Stimulated activated CD8-positive, alpha-beta memory T cell treated with anti-CD3 and anti-CD28 coated beads, Interleukin-7, amount 100 ng/mL, for 1 hour (primary cell): Measurements from ENCODE around the gene NRCAM.

ENCODE experiments used
- DNase-seq, 2 donors: peaks; one replicate each; pipeline ENCODE4 v3.0.0-alpha.2; 2020; ENCODE audit warnings: low read depth in 2 of 2

Gene NRCAM

DNA sequence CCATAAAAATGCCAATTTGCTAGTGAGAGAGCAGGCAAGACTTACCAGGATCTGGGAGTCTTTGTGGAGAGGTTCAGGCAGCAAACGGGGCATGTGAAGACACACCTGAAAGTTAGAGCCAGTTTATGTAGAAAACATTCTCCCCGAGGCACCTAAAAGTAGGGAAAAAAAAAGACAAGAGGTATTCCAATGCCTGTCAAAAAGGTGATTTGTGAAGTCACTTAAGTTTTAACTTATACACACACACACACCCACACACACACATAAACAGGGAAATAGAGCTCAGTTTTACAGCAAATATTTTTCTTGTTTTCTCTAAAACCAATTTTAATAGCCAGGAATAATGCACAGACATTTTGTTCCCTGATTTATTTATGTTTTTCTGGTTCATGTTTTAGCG lies 326.0 kb downstream of the NRCAM start, which contains the start of gene LAMB4:
Gene LAMB4, minus strand, starts transcription at position 101 of the 400 bp plus-strand sequence. CDS start 7,197 bp downstream, outside the sequence.
- DNase-seq, result no peak

DNA sequence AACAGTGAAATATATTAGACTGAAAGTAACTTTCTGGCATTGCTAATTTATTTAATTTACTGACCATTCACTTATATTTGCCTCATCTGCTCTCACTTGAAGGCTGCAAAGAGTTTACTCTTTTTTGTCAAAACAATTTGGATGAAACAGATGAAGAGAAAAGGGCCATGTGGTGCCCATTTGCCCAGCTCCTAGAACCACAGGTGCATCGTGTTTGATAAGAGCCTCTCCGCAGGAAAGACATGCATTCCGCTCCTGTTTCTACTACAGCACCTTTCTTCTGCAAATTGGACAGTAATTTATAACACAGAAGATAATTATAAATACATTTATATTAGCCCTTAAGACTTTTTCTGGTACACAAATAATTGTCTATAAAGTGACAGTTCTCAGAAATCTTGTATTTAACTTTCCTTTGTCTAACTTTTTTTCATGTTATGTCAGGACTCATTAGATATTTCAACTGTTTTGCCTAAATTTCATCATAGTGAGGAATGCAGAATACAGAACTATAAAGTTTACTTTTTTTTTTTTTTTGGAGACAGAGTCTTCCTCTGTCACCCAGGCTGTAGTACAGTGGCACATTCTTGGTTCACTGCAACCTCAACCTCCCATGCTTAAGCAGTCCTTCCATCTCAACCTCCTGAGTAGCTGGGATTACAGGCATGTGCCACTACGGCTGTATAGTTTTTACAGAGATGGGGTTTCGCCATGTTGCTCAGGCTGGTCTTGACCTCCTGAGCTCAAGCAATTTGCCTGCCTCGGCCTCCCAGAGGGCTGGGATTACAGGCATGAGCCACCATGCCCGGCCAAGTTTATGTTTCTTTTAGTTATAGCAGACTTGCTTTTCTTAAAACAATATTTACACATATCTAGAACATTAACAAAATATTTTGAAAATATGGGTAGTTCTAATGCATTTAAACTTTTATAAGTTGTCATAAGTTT lies 326.9 kb downstream of the NRCAM start:
- DNase-seq, result no peak

DNA sequence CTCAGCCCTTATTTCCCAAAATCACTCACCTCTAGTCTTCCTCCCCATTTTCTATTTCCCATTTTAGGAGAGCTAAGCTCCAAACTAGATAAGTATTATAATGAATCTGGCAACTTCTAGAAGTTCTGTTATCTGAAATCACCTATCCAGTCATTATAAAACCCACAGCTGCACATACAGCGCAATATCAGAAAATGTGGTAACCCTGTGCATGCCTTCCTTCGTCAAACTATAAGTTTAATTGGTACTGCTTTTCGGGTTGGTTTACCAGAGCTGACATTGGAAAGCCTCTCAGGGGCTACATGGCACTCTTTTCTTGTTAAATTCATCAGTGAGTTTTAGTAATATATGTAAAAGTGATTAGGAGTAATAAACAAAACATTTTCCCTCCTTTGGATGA lies 327.7 kb downstream of the NRCAM start:
- no peak for DNase-seq

DNA sequence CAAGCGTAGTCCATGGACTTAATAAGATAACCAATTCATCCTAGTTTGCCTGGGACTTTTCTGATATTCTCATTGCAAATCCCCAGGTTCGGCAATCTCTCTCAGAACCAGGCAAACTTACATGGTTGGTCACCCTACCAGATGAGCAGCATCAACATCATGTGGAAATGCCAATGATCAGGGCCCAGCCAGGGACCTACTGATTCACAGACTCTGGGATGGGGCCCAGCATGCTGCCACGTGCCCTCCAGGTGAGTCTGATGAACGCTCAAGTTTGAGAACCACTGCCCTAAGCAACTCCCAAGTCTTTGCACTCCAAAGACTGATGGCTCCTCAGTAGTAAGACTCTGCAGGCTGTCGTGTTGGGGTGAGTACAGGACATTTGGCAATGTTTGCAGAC lies 328.8 kb downstream of the NRCAM start:
- DNase-seq, result no peak

DNA sequence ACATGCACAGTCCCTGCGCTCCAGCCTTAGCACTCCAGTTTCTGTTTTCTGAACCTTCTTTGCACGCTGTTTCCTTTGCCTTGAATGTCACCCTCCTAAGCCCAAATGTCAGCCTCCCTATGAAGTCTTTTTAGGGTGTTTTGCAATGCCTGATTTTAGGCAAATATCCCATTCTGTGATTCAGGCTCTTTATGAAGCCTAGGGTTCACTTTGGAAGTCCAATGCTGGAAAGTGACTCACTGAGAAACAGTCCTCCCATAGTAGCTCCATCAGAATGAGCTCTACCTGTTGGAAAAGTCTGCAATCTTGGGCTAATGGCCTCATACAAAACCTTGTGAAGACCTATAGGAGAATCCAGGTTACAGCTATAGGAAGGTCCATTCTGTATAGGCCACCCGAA lies 331.4 kb downstream of the NRCAM start:
- no peak for DNase-seq

DNA sequence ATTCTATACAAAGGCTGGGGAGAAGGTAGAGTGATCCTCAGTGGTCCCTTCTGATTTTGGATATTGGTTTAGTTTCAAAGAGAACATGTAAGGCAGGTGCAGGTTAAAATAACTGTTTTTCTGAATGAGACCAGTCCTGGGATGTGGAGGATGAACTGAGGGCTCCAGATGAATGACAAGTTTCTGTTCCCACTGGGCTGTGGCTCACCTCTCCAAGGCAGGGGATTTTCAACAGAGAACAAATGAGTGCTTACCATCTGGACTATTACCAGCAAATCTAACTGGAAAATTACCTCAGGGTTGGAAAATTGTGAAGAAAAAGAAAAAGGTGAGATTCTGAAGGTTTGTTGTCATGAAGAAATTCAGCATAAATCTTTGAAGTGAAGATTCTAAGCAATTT lies 334.1 kb downstream of the NRCAM start:
- no peak for DNase-seq

DNA sequence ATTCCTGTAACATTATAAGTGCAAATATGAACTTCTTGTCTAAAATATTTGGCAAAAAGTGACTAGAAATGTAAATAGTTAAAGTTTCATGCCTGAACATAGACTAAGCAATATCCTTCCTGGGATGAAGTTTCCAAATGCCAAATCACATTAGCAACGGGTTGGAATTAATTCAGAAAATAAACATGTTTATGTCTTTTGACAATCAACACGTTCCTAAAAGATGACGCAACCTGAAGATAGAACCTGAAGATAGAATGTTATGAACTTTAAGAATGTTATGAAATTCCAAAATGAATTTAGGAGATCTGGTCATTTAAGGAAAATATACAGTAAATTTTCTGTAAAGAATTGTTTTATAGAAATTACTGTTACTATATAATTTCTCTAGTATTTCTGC lies 335.3 kb downstream of the NRCAM start:
- DNase-seq, result no peak

DNA sequence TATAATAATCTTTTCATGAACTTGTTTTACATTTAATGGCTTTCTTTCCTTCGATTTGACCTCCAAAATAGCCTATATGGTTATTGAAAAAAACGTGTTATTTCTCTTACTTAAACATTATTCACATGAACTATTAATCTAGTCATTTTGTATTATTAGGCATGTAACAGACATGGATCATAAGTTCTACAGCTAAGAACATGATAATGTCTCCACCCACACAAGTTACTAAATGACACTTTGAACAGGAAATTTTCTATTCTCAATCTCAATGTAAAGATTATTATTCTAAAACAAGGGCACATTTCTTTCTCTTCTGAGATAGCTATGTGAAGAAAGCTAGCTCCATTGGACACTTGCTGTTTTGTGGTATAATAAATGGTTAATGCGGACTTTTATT lies 336.0 kb downstream of the NRCAM start:
- no peak for DNase-seq

DNA sequence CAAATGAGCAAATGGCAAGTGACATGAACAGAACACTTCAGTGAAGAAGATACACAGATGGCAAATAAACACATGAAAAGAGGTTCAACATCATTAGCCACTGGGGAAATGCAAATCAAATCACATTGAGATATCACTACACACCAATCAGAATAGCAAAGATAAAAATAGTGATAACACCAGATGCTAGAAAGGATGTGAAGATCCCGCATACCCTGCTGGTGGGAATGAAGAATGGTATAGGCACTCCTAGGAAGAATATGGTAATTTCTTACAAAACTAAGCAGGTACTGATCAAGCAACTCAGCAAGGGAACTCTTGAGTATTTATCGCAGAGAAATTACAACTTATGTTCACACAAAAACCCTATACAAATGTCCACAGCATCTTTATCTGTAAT lies 337.3 kb downstream of the NRCAM start:
- DNase-seq, result no peak

DNA sequence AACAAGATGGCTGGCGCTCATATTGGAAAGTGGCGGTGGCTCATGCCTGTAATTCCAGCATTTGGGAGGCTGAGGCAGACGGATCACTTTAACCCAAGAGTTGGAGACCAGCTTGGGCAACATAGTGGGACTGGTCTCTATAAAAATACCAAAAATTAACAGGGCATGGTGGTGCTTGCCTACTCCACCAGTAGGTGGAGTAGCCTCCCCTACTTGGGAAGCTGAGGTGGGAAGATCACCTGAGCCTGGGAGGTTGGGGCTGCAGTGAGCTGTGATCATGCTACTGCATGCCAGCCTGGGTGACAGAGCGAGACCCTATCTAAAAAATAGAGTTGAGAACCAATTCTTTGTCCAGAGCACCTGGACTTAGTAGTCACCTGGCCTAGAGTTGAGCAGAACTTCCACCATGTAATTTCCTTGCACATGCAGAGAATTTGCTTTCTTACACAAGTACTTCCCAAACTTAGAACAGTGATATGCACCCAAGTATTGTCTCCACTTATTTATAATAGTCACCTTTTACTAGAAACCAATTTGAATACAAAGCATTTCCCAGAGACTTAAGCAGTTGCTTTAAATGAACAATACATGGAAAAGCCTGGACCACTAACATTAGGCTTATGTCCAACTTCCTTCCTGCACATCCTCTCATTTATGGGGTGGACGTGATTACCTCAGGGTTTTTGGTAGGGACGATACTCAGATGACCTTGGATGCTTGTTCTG lies 342.0 kb downstream of the NRCAM start:
- DNase-seq, result no peak

DNA sequence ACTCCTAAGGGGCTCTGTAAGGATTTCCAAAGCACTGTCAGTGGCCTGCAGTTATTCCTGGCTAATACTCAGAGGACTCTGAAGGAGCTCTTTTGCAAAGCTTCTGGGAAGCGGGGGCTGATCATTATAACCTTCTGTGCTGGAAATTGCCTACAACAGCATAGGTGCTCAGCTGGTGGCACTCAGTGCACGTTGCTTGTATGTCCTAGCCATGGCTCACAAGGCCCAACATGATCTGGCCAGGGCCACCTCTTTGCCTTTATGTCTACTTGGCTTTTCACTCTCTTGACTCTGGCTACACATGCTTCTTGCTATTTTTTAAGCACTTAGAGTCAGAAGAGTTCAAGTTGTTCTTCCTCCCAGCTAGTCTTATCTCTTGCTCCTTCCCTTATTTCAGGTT lies 343.6 kb downstream of the NRCAM start:
- no peak for DNase-seq

DNA sequence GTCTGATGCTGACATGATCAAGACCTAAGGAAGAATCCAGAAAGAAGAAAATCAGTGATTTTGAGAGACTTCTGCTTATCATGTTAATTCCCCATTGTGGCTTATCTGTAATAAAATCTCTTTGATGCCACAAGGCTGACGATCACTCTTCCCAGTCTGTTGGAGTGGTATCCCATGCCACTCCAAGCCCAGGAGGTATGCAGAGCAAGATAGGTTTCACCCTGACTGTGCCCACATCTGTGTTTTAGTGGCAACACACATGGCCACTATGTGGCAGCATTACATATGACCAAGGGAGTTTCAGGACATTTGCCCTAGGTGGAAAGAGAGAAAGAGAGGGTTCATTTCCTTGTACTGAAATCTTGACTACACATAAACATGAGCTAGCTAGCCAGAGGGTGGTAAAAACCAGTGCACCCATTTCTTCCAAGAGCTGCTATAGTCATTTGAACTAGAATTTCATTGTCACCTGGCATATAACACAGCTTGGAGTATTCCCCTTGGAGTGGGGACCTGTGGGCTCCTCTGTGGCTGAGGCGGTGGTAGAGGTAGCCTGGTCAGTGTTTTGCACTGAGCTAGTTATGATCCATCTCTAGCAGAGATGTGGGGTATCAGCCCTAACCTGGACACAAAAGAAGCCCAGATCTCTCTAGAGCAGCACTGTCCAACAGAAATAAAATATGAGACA lies 346.9 kb downstream of the NRCAM start:
- no peak for DNase-seq

DNA sequence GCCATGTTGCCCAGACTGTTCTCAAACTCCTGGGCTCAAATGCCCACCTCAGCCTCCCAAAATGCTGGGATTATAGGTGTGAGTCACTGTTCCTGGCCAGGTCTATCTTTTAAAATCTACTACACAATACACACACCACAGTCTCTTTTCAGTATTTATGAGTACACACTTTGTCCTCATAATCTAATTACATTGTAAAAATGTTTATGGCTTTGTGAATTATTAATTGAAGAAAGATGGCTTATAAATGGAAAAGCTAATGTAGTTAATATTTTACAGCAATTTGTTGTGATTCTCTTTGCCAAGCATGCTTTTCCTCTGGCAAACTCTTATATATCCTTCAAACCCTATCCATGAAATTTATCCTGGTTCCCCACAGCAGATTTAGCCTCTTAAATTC lies 348.1 kb downstream of the NRCAM start:
- DNase-seq, result no peak

DNA sequence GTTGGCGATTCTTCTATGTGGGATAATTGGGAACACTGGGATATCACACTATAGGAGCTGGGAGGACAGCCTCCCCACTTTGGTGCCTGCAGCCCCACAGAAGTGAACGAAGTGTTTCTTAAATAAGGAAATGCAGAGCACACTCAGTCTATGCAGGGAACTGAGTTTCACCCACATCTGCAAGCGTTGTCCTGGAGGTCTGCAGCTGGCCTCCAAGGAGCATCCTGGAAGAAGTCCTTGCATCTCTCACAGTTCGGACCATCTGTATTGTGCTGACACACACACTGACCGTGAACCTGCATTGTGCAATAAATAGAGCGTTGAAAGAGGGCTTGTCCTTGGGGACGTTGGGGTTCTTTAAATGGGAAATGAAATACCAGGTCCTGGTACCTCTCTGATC lies 351.9 kb downstream of the NRCAM start:
- DNase-seq, result no peak

DNA sequence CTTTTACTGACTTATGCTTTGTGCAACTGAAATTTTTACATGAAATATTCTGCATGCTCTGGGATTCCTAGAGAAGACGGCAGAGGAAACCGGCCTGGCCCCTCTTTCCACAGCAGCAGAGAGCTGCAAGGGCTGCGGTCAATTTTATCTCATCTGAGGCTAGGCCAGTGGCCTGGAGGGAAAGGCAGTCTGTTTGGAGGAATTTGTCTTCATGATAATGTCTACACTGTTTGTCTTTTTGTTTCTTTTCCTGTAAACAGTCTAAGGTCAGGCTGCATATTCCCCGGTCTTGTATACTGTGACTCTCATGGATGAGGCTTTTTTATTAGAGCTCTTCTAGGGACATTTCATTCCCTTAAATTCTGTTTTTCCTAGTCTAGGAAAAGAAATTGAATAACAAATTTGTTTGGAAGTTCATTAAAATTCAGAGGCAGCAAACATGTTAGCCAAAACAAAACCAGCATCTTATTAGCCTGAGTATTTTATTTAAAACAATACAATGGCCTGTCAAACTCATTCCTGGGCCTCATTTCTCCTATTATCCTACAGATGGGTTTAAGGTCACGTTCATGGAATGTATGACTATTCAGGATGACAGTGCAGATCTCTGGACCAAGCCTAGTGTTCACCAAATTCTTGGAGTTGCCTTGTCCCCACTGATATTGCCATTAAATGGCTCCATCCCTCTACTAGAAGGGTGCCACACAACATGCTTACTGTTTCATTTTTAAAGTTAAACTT lies 352.5 kb downstream of the NRCAM start:
- DNase-seq, result no peak

DNA sequence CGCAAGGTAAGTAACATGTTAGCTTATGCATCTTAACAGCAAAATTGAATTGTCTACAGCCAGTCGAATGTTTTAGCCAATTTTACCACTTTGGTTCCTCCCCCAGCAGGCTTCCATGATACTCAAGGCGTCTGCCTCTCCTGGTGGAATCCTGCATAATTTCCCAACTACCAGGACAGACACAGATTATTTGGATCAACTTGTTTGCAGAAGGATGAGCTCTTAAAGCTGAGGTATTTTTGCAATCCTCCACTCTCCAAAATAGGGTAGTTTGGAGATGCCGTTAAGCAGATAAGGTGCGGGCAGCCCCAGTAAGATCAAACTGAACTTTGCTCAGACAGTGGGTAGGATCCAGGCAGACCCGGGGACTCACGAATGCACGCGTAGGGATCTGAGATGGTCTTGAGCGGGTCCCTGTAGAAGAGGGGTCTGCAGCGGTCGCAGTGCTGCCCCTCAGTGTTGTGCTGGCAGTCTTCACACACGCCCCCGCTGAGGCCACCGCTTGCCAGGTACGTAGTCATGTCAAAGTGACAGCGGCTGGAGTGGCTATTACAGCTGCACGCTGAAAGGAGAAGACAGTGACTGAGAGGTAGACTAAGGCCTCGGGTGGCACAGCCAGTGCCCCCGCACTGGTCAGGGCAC lies 353.4 kb downstream of the NRCAM start:
- no peak for DNase-seq

DNA sequence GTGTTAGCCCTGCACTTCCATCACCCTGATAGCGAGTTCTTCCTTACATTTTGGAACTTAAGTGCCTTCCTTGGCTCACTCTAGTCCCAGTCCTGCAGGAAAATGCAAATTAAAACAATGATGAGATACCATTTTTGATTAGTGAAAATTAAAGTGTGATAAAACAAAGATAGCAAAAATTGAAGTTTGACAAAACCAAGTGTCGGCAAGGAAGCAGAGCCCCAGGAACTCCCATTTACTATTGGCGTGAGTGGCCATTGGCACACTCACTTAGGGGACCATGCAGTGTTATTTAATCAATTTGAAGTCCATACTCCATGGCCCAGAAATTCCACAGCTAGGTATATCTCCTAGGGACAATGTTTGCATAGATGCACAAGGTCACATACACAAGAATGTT lies 354.5 kb downstream of the NRCAM start:
- DNase-seq, result no peak

DNA sequence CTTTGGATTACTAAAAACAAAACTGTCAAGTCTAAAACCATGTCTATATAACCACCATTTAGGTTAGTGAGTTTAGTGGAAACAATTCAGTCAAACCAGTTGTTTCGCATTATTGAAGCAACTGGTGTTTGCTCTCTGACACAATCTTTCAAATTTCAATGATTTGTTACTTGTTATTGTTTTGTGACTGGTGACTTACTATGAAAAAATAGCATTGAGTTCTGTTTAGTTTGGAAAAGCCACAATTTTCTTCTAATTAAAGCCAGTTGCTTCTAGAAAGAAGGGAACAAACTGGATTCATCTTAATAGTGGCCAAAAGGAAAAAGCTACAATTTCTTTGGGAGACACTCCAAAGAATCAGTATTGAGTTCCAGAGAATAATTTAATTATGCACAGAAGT lies 356.5 kb downstream of the NRCAM start:
- DNase-seq, result no peak

DNA sequence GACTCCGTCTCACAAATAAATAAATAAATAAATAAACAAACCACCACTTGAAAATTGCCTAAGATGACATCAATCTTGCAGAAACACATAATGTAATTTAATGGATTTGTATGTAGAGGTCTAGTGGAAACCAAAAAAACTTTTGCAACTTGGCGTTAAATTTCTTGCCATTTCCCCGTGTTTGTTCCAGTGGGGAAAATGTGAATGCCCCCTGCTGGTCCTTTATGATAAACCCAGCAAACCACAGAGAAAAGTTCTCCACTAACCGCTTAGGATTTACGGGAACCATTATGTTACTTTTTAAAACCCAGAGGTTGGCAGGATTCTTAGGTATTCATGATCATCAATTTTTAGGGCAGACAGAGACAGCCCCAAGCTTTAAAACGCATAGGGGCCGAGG lies 358.5 kb downstream of the NRCAM start:
- DNase-seq, result no peak
